Smooth muscle cell (in vitro differentiated cells): Measurements from ENCODE around the gene BCL10. TPM values are rescaled to one million over a fixed set of nuclear protein-coding genes. Genes with fewer than 3 reads are reported as not detected.

ENCODE experiments used
- DNase-seq: peaks from one replicate; lab custom pipeline; 2025; ENCODE audit not compliant: unreplicated experiment; lab: John Stamatoyannopoulos, UW
- H2AFZ ChIP-seq: fragments of 200-600 bp; sonication (generic); 2 replicates; pipeline ENCODE4 v1.6.0; 2016; ENCODE audit warnings: antibody characterized with exemption, low read depth, mild to moderate bottlenecking
- H3F3A ChIP-seq: fragments of 200-600 bp; sonication (generic); 2 replicates; pipeline ENCODE4 v1.6.0; 2017; ENCODE audit warnings: antibody characterized with exemption, low read depth
- H3K27ac ChIP-seq: fragments of 200-600 bp; sonication (generic); 2 replicates; pipeline ENCODE4 v1.5.1; 2016; ENCODE audit warnings: low read depth, mild to moderate bottlenecking
- H3K27me3 ChIP-seq: fragments of 200-600 bp; sonication (generic); 2 replicates; pipeline ENCODE4 v1.6.1; 2016; ENCODE audit warnings: low read depth, mild to moderate bottlenecking
- H3K36me3 ChIP-seq: fragments of 200-600 bp; sonication (generic); 2 replicates; pipeline ENCODE4 v1.5.1; 2016; ENCODE audit warnings: low read depth
- H3K4me1 ChIP-seq: fragments of 200-600 bp; sonication (generic); 2 replicates; pipeline ENCODE4 v1.5.1; 2016; ENCODE audit warnings: low read depth
- H3K4me2 ChIP-seq: fragments of 200-600 bp; sonication (generic); 2 replicates; pipeline ENCODE4 v1.6.0; 2016; ENCODE audit warnings: mild to moderate bottlenecking
- H3K4me3 ChIP-seq: fragments of 200-600 bp; sonication (generic); 2 replicates; pipeline ENCODE4 v1.5.1; 2016; ENCODE audit warnings: mild to moderate bottlenecking
- H3K79me2 ChIP-seq: fragments of 200-600 bp; sonication (generic); 2 replicates; pipeline ENCODE4 v1.6.0; 2016; ENCODE audit warnings: low read depth, mild to moderate bottlenecking
- H3K9ac ChIP-seq: fragments of 200-600 bp; sonication (generic); 2 replicates; pipeline ENCODE4 v1.6.0; 2016; ENCODE audit warnings: low read depth
- H3K9me3 ChIP-seq: fragments of 200-600 bp; sonication (generic); replicated peaks from 2 replicates; pipeline ENCODE4 v1.5.1; 2016; ENCODE audit warnings: low read depth
- H4K20me1 ChIP-seq: fragments of 200-600 bp; sonication (generic); 2 replicates; pipeline ENCODE4 v1.6.0; 2016; ENCODE audit warnings: low read depth
- WGBS: methylation state at CpG from one replicate; pipeline ENCODE4 v1.1.7; 2016; ENCODE audit warnings: low lambda C conversion rate; 5-methylcytosine and 5-hydroxymethylcytosine counted together
- polyA plus RNA-seq: library from polyadenylated mRNA; unstranded; fragments of >200 nt; fragmentation: Nextera tagmentation; extraction: Ambion mirVana; gene quantifications from 2 replicates; pipeline ENCODE4 v1.2.1, GENCODE V29; 2016
- total RNA-seq: library from RNA; depleted of rRNA; stranded (reverse); fragments of >200 nt; gene quantifications from 2 replicates; pipeline ENCODE4 v1.2.3, GENCODE V29; 2014
- TF ChIP-seq, protein P1 (sequence below): fragments of 200-600 bp; sonication (generic); IDR thresholded peaks from 2 replicates; pipeline ENCODE4 v1.5.1; 2017; ENCODE audit warnings: borderline replicate concordance, mild to moderate bottlenecking, antibody characterized with exemption; ENCODE audit not compliant: insufficient read depth, poor library complexity, severe bottlenecking

Gene BCL10
- total and polyA plus RNA-seq, 2 experiments from 2014 or later = 21.4 to 34.3 TPM

DNA sequence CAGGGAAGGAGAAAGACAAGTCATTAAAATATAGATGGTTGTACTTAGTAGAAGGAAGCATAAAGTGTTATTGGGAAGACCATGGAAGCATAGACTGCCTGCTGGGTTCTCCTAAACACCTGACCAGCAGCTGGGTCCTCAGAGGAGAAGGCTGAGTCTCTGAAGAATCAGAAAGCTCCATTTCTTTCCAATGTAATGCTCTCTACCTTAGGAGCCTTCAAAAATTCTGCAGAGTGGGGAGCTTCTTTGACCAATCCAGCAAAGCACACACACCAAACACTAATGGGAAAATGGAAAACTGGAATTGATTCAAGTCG, 21.1 kb upstream of the BCL10 start:
- WGBS = 62% methylated on average over 1 of the region's 1 CpG
- Histone ChIP-seq H3K9me3 (no peaks in the 10 kb centered on the region), H3F3A (peaks cover 13% of the 10 kb centered on the region), H4K20me1 (no peaks in the 10 kb centered on the region), H3K79me2 (no peaks in the 10 kb centered on the region), H2AFZ (no peak overlapping the region), H3K27ac (peak overlapping the region; percentile 79), H3K4me3 (peak overlapping the region; percentile 9), H3K36me3 (no peaks in the 10 kb centered on the region), H3K9ac (peak overlapping the region; percentile 17), H3K4me2 (peak overlapping the region; percentile 69), H3K27me3 (no peaks in the 10 kb centered on the region), H3K4me1 (peaks cover 16% of the 10 kb centered on the region)
- no peak for DNase-seq
- TF ChIP-seq, protein P1, sequence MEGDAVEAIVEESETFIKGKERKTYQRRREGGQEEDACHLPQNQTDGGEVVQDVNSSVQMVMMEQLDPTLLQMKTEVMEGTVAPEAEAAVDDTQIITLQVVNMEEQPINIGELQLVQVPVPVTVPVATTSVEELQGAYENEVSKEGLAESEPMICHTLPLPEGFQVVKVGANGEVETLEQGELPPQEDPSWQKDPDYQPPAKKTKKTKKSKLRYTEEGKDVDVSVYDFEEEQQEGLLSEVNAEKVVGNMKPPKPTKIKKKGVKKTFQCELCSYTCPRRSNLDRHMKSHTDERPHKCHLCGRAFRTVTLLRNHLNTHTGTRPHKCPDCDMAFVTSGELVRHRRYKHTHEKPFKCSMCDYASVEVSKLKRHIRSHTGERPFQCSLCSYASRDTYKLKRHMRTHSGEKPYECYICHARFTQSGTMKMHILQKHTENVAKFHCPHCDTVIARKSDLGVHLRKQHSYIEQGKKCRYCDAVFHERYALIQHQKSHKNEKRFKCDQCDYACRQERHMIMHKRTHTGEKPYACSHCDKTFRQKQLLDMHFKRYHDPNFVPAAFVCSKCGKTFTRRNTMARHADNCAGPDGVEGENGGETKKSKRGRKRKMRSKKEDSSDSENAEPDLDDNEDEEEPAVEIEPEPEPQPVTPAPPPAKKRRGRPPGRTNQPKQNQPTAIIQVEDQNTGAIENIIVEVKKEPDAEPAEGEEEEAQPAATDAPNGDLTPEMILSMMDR = no peak

DNA sequence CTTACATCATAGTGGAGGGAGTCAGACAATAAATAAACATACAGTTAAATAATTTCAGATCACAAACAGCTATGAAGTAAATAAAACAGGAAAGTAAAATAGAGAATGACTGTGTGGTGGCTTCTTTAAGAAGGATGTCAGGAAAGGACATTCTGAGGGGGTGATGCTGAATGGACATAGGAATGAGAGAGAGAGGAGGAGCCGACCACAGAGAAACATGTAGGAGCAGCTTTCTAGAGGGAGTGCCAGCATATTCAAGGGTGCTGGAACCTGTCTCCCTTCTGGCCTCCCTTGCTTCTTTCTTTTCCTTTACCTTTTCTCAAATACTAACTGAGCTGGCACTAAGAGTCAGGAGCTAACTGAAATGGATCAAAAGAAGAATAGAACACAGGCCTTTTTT, 20.5 kb upstream of the BCL10 start:
- no peaks in the 10 kb centered on the region for H3K27me3 ChIP-seq
- 47% methylated on average over 1 of the region's 1 CpG for WGBS
- H3K79me2 ChIP-seq = no peaks in the 10 kb centered on the region
- H3K4me1 ChIP-seq = peaks cover 16% of the 10 kb centered on the region
- peak overlapping the region; percentile 79 for H3K27ac ChIP-seq
- H3K4me2 ChIP-seq = peak overlapping the region; percentile 69
- no peak for DNase-seq
- peaks cover 13% of the 10 kb centered on the region for H3F3A ChIP-seq
- TF ChIP-seq, protein P1 = no peak
- H4K20me1 ChIP-seq = no peaks in the 10 kb centered on the region
- H3K9me3 ChIP-seq = no peaks in the 10 kb centered on the region
- no peak overlapping the region for H3K9ac ChIP-seq
- H3K4me3 ChIP-seq = no peak overlapping the region
- H3K36me3 ChIP-seq = no peaks in the 10 kb centered on the region
- no peak overlapping the region for H2AFZ ChIP-seq

DNA sequence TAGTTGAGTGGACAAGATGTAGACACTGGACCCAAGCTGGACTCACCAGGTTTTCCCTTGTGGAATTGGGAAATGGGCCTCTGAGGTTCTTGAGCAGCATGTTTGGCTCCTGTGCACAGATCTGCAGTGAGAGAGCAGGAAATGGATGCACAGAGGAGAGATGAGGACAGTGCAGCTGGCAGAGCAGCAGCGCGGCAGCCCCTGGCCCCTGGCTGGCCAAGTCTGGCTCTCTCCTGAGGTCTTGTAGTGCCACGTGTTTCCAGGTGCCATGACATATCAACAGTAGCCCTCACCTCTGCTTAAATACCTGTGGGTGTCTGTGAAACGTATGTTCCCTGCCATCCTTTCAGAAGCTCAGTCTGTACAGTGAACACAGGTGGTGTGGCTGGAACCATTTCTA, 19.2 kb upstream of the BCL10 start:
- Histone ChIP-seq H2AFZ (no peak overlapping the region), H3K4me1 (peaks cover 19% of the 10 kb centered on the region), H3F3A (peaks cover 13% of the 10 kb centered on the region), H3K4me2 (no peak overlapping the region), H4K20me1 (no peaks in the 10 kb centered on the region), H3K36me3 (no peaks in the 10 kb centered on the region), H3K4me3 (no peak overlapping the region), H3K27me3 (no peaks in the 10 kb centered on the region), H3K27ac (no peak overlapping the region), H3K9ac (no peak overlapping the region), H3K9me3 (no peaks in the 10 kb centered on the region), H3K79me2 (no peaks in the 10 kb centered on the region)
- WGBS = 84% methylated on average over 4 of the region's 4 CpGs
- no peak for DNase-seq
- TF ChIP-seq, protein P1 = no peak

DNA sequence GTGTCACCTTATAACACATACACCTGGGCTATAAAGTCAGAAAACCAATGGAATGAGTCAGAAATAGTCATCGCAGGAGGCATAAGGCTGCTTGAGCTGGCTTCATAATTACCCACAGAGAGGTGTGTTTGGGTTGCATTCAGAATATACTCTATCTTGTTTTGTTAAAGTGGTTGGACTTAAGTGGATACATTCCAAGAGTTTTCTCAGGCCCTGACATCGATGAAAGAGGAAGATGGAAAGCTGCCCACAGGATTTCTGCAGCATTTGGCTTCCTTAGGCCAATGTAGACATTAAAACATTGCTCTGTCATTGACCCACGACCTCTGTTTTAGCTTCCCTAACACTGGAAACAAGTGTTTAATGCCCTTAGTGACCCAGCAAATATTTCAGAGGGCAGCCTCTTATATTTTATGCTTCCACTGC, 18.6 kb upstream of the BCL10 start:
- Histone ChIP-seq H3F3A (peaks cover 13% of the 10 kb centered on the region), H4K20me1 (no peaks in the 10 kb centered on the region), H3K9me3 (no peaks in the 10 kb centered on the region), H3K4me3 (no peak overlapping the region), H2AFZ (no peak overlapping the region), H3K36me3 (no peaks in the 10 kb centered on the region), H3K79me2 (no peaks in the 10 kb centered on the region), H3K4me1 (peaks cover 19% of the 10 kb centered on the region), H3K9ac (no peak overlapping the region), H3K27ac (peak overlapping the region; percentile 6), H3K4me2 (no peak overlapping the region), H3K27me3 (no peaks in the 10 kb centered on the region)
- no peak for DNase-seq
- 59% methylated on average over 3 of the region's 3 CpGs for WGBS
- TF ChIP-seq, protein P1 = no peak
